HepG2 (cell line): ENCODE measurements around the gene NKD2. TPM values are rescaled to one million over a fixed set of nuclear protein-coding genes. Genes with fewer than 3 reads are reported as not detected.
"Not testable (repeated sequence)": the region's sequence is repeated elsewhere in the genome, so short reads cannot be mapped to it uniquely, and the experiment has no call there.

Experiments
- ATAC-seq: fragments of 200-7000 bp; cut with Tn5 transposase; 3 replicates; pipeline ENCODE4 v1.9.1; 2020; ENCODE audit warnings: mild to moderate bottlenecking, moderate library complexity
- BruUV-seq: library from RNA; stranded (reverse); fragments of 400-500 nt; replicated peaks from 2 replicates; lab custom pipeline; 2021; lab: Mats Ljungman, UMichigan
- CTCF ChIA-PET: fragments of 300-600 bp; formaldehyde crosslinking; extraction: SDS; loops from one replicate; lab custom pipeline; 2021; ENCODE audit warnings: low total read pairs, inconsistent platforms, low intra/inter-chr PET ratio; lab: Yijun Ruan, JAX
- POLR2A ChIA-PET: fragments of 350-600 bp; sonication (Branson Sonifier 250); formaldehyde crosslinking; loops from one replicate; lab custom pipeline; 2020; ENCODE audit warnings: antibody characterized with exemption, inconsistent platforms; lab: Yijun Ruan, JAX
- DNase-seq: peaks from one replicate; pipeline ENCODE4 v3.0.0-alpha.2; 2015; ENCODE audit warnings: low spot score
- FAIRE-seq: peaks from 3 replicates; lab custom pipeline; 2011; peaks lifted over from hg19 to GRCh38; lab: Jason Lieb, UNC
- H2AFZ ChIP-seq: one replicate; pipeline ENCODE4 v1.6.1; 2011; ENCODE audit warnings: low read length, inconsistent platforms
- H3K27ac ChIP-seq: fragments of 300-600 bp; 3 replicates; pipeline ENCODE4 v1.8.0; 2011; ENCODE audit warnings: mixed run types, mild to moderate bottlenecking, mixed read lengths, low read length, inconsistent platforms; ENCODE audit not compliant: insufficient read depth; ENCODE audit errors: extremely low read length
- H3K27me3 ChIP-seq, 2 experiments: fragments of 200-600 bp in 1 of 2; 2 replicates in 1 of 2; 3 replicates in 1 of 2; pipeline versions ENCODE4 v1.6.0 to v1.8.0; 2011; ENCODE audit warnings: low read length in 2 of 2, mild to moderate bottlenecking in 2 of 2, moderate library complexity in 2 of 2, inconsistent platforms in 1 of 2; ENCODE audit not compliant: insufficient read depth in 2 of 2, control insufficient read depth in 1 of 2
- H3K36me3 ChIP-seq, 2 experiments: fragments of 200-600 bp in 1 of 2; replicated peaks in 1 of 2; 2 replicates in 1 of 2; 3 replicates in 1 of 2; pipeline versions ENCODE4 v1.5.1 to v1.8.0; 2011; ENCODE audit warnings: low read length in 2 of 2, inconsistent platforms in 1 of 2; ENCODE audit not compliant: insufficient read depth in 2 of 2, control insufficient read depth in 1 of 2
- H3K4me1 ChIP-seq: 2 replicates; pipeline ENCODE4 v1.5.1; 2012; ENCODE audit warnings: low read length, inconsistent platforms; ENCODE audit not compliant: insufficient read depth
- H3K4me2 ChIP-seq: 2 replicates; pipeline ENCODE4 v1.6.0; 2011; ENCODE audit warnings: low read depth, low read length, inconsistent platforms
- H3K4me3 ChIP-seq, 3 experiments: fragments of 200-600 bp in 1 of 3; sonication (generic), shearing (Covaris generic) in 1 of 3; replicated peaks in 1 of 3; 2 replicates each; pipeline ENCODE4 v1.5.1; 2011 to 2016; ENCODE audit warnings: low read length in 3 of 3, inconsistent platforms in 2 of 3, low read depth in 2 of 3, mild to moderate bottlenecking in 2 of 3, control low read depth in 1 of 3, mixed read lengths in 1 of 3; ENCODE audit not compliant: insufficient read depth in 1 of 3
- H3K79me2 ChIP-seq: one replicate; pipeline ENCODE4 v1.6.1; 2011; ENCODE audit warnings: low read length, inconsistent platforms; ENCODE audit not compliant: insufficient read depth
- H3K9ac ChIP-seq: 2 replicates; pipeline ENCODE4 v1.6.0; 2011; ENCODE audit warnings: mild to moderate bottlenecking, low read depth, low read length, inconsistent platforms; ENCODE audit not compliant: insufficient read depth
- H3K9me3 ChIP-seq: 2 replicates; pipeline ENCODE4 v1.5.1; 2012; ENCODE audit warnings: mild to moderate bottlenecking, low read length
- H4K20me1 ChIP-seq: 2 replicates; pipeline ENCODE4 v1.6.0; 2011; ENCODE audit warnings: inconsistent platforms, mild to moderate bottlenecking, low read length, moderate library complexity; ENCODE audit not compliant: insufficient read depth
- CENPT ChIP-seq: sonication (generic); formaldehyde crosslinking; IDR thresholded peaks from 2 replicates; pipeline ENCODE4 v1.8.0; 2022; ENCODE audit warnings: low read depth, mild to moderate bottlenecking, moderate library complexity, missing genetic modification reagents
- CHCHD3 ChIP-seq: sonication (generic); formaldehyde crosslinking; IDR thresholded peaks from 2 replicates; pipeline ENCODE4 v1.8.0; 2022; ENCODE audit warnings: mild to moderate bottlenecking, missing genetic modification reagents, moderate library complexity
- GATAD2A ChIP-seq: IDR thresholded peaks from 2 replicates; pipeline ENCODE4 v1.6.1; 2016
- PCBP1 ChIP-seq: fragments of 200-400 bp; formaldehyde crosslinking; IDR thresholded peaks from 2 replicates; pipeline ENCODE4 v1.6.1; 2017; ENCODE audit warnings: mild to moderate bottlenecking, low read depth, low read length, borderline replicate concordance
- RBFOX2 ChIP-seq: fragments of 200-400 bp; formaldehyde crosslinking; IDR thresholded peaks from 2 replicates; pipeline ENCODE4 v1.6.1; 2017; ENCODE audit warnings: low read depth, mild to moderate bottlenecking, low read length
- RNF2 ChIP-seq: fragments of 450-650 bp; conservative IDR thresholded peaks from 2 replicates; pipeline ENCODE4 v1.6.1; 2016; ENCODE audit warnings: low read depth
- ZNF33A ChIP-seq: sonication (generic); formaldehyde crosslinking; IDR thresholded peaks from 2 replicates; pipeline ENCODE4 v1.5.1; 2020; ENCODE audit warnings: missing genetic modification reagents, mild to moderate bottlenecking, moderate library complexity, borderline replicate concordance
- ZNF749 ChIP-seq: sonication (generic); formaldehyde crosslinking; IDR thresholded peaks from 2 replicates; pipeline ENCODE4 v1.8.0; 2022; ENCODE audit warnings: mild to moderate bottlenecking, missing genetic modification reagents, moderate library complexity, borderline replicate concordance
- ZNF766 ChIP-seq: sonication (generic); formaldehyde crosslinking; IDR thresholded peaks from 2 replicates; pipeline ENCODE4 v1.5.0; 2020; ENCODE audit warnings: missing genetic modification reagents, borderline replicate concordance
- ZSCAN21 ChIP-seq: sonication (generic); formaldehyde crosslinking; IDR thresholded peaks from 2 replicates; pipeline ENCODE4 v1.8.0; 2022; ENCODE audit warnings: mild to moderate bottlenecking, missing genetic modification reagents, moderate library complexity, borderline replicate concordance
- WGBS: methylation state at CpG from one replicate; pipeline ENCODE4 v1.1.6; 2017; ENCODE audit warnings: low lambda C conversion rate; 5-methylcytosine and 5-hydroxymethylcytosine counted together
- in situ Hi-C: cut with HindIII; loops from 2 replicates; pipeline ENCODE4 v1.10.0; 2017; ENCODE audit warnings: low pct_unique_long_range_greater_than_20kb; ENCODE audit not compliant: extremely low pct_ligation_motif_present
- intact Hi-C: fragments of 100-400 bp; cut with micrococcal nuclease; formaldehyde crosslinking; loops from one replicate; pipeline ENCODE4 v1.10.0; 2022; ENCODE audit not compliant: unreplicated experiment
- polyA plus RNA-seq, 8 experiments: library from polyadenylated mRNA; depleted of rRNA in 3 of 8; stranded (reverse) in 7 of 8; unstranded in 1 of 8; fragments of >200 nt; fragmentation: Illumina TruSeq in 4 of 8; extraction: Trizol in 4 of 8; gene quantifications; 2 replicates each; pipeline versions ENCODE4 v1.2.1 to v1.2.3, GENCODE V29; 2011 to 2016; ENCODE audit warnings: low read depth in 4 of 8, missing spikeins in 1 of 8, mixed read lengths in 1 of 8; ENCODE audit not compliant: insufficient read depth in 1 of 8
- total RNA-seq, 5 experiments: library from RNA; depleted of rRNA; stranded (reverse); fragments of >200 nt; fragmentation: Illumina TruSeq; extraction: Trizol; gene quantifications; 2 replicates each; pipeline ENCODE4 v1.2.3, GENCODE V29; 2016; ENCODE audit warnings: low read depth in 1 of 5
- TF ChIP-seq, protein P1 (sequence below): sonication (generic); formaldehyde crosslinking; IDR thresholded peaks from 2 replicates; pipeline ENCODE4 v1.4.0; 2020; ENCODE audit warnings: mild to moderate bottlenecking, missing genetic modification reagents
- TF ChIP-seq, protein P2 (sequence below): IDR thresholded peaks from 2 replicates; pipeline ENCODE4 v1.6.1; 2012; ENCODE audit warnings: low read depth, low read length, improper control_type of control experiment
- TF ChIP-seq, protein P3 (sequence below): sonication (generic); formaldehyde crosslinking; IDR thresholded peaks from 2 replicates; pipeline ENCODE4 v1.4.0; 2020; ENCODE audit warnings: missing genetic modification reagents

The NKD2 gene
- total and polyA plus RNA-seq, 2 of the 13 experiments (the other 11 are each of a cell fraction or from before 2014, with no cell fraction given), result 0.53 to 0.82 TPM

DNA sequence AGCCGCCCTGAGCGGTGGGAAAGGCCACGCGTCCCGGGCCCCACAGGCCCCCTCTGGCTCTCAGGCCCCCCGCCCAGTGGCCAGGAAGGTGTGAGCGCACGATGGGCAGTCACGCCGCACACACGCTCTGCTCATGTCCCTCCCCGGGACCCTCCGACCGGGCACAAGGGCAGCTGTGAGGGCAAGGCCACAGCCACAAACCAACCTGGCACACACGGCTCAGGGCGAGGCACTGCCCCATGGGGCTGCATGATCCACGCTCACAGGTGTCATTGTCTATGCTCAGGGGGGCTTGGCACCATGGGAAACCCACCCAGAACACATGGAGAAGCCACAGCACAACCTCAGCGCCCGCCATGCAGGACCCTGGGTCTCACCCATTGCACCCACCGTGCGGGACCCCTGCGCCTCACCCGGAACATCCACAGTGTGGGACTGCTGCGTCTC is 52.0 kb downstream of the NKD2 start:
- CTCF ChIA-PET, result no interaction called here
- Histone ChIP-seq H3K79me2 (no peaks in the 10 kb centered on the region), H3K9me3 (no peaks in the 10 kb centered on the region), H3K4me3 (no peak overlapping the region), H3K4me2 (no peak overlapping the region)
- in situ Hi-C loops, result no loop called here
- TF ChIP-seq ZNF766 (CRISPR knock-in tag) (no peak), RBFOX2 (no peak), ZNF33A (CRISPR knock-in tag) (no peak), ZSCAN21 (CRISPR knock-in tag) (no peak), ZNF749 (CRISPR knock-in tag) (no peak), CHCHD3 (CRISPR knock-in tag) (no peak), GATAD2A (CRISPR knock-in tag) (no peak), RNF2 (no peak), PCBP1 (no peak), CENPT (CRISPR knock-in tag) (no peak)
- TF ChIP-seq, protein P1, sequence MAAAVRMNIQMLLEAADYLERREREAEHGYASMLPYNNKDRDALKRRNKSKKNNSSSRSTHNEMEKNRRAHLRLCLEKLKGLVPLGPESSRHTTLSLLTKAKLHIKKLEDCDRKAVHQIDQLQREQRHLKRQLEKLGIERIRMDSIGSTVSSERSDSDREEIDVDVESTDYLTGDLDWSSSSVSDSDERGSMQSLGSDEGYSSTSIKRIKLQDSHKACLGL (CRISPR knock-in tag), result no peak
- TF ChIP-seq, protein P2, sequence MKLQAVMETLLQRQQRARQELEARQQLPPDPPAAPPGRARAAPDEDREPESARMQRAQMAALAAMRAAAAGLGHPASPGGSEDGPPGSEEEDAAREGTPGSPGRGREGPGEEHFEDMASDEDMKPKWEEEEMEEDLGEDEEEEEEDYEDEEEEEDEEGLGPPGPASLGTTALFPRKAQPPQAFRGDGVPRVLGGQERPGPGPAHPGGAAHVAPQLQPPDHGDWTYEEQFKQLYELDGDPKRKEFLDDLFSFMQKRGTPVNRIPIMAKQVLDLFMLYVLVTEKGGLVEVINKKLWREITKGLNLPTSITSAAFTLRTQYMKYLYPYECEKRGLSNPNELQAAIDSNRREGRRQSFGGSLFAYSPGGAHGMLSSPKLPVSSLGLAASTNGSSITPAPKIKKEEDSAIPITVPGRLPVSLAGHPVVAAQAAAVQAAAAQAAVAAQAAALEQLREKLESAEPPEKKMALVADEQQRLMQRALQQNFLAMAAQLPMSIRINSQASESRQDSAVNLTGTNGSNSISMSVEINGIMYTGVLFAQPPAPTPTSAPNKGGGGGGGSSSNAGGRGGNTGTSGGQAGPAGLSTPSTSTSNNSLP, result no peak
- TF ChIP-seq, protein P3, sequence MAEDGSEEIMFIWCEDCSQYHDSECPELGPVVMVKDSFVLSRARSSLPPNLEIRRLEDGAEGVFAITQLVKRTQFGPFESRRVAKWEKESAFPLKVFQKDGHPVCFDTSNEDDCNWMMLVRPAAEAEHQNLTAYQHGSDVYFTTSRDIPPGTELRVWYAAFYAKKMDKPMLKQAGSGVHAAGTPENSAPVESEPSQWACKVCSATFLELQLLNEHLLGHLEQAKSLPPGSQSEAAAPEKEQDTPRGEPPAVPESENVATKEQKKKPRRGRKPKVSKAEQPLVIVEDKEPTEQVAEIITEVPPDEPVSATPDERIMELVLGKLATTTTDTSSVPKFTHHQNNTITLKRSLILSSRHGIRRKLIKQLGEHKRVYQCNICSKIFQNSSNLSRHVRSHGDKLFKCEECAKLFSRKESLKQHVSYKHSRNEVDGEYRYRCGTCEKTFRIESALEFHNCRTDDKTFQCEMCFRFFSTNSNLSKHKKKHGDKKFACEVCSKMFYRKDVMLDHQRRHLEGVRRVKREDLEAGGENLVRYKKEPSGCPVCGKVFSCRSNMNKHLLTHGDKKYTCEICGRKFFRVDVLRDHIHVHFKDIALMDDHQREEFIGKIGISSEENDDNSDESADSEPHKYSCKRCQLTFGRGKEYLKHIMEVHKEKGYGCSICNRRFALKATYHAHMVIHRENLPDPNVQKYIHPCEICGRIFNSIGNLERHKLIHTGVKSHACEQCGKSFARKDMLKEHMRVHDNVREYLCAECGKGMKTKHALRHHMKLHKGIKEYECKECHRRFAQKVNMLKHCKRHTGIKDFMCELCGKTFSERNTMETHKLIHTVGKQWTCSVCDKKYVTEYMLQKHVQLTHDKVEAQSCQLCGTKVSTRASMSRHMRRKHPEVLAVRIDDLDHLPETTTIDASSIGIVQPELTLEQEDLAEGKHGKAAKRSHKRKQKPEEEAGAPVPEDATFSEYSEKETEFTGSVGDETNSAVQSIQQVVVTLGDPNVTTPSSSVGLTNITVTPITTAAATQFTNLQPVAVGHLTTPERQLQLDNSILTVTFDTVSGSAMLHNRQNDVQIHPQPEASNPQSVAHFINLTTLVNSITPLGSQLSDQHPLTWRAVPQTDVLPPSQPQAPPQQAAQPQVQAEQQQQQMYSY (CRISPR knock-in tag), result no peak
- TF ChIP-seq, all 625 proteins: peak for 0
- H3K4me1 ChIP-seq, result no peaks in the 10 kb centered on the region
- H3K9ac ChIP-seq, result no peak overlapping the region
- 80% methylated on average over 4 of the region's 24 CpGs for WGBS
- no TSS peak for BruUV-seq
- no peaks in the 10 kb centered on the region for H3K27me3 ChIP-seq
- FAIRE-seq (no peak), DNase-seq (no peak), ATAC-seq (no peak)
- intact Hi-C loops, result no loop called here
- H3K27ac ChIP-seq, result no peak overlapping the region
- no peaks in the 10 kb centered on the region for H4K20me1 ChIP-seq
- POLR2A ChIA-PET, result no interaction called here
- H3K36me3 ChIP-seq, result peaks cover 32 to 67% of the 10 kb centered on the region in 2 experiments; a peak in 4 of 5 replicates
- no peak overlapping the region for H2AFZ ChIP-seq

DNA sequence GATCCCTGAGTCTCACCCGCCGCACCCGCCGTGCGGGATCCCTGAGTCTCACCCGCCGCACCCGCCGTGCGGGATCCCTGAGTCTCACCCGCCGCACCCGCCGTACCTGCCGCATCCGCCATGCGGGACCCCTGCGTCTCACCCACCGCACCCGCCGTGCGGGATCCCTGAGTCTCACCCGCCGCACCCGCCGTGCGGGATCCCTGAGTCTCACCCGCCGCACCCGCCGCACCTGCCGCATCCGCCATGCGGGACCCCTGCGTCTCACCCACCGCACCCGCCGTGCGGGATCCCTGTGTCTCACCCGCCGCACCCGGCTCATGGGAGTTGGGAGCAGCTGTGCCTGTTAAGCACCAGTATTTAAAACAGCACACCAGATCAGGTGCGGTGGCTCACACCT is 52.7 kb downstream of the NKD2 start:
- H3K79me2 ChIP-seq, BruUV-seq, DNase-seq, H3K9ac ChIP-seq, in situ Hi-C loops, H4K20me1 ChIP-seq, H3K4me1 ChIP-seq, H3K9me3 ChIP-seq, ATAC-seq, H3K27ac ChIP-seq, H3K4me3 ChIP-seq, H2AFZ ChIP-seq, intact Hi-C loops, CTCF ChIA-PET, FAIRE-seq, H3K27me3 ChIP-seq, H3K4me2 ChIP-seq, POLR2A ChIA-PET: not testable (repeated sequence)
- H3K36me3 ChIP-seq, result peaks cover 30 to 66% of the 10 kb centered on the region in 2 experiments; a peak in 4 of 5 replicates
- 89% methylated on average over 10 of the region's 43 CpGs for WGBS
